ENCODE measurements around the gene CAMK1D.

CAMK1D gene

GRCh38 chr10:12499076-12499986 is 150.0 kb downstream of the CAMK1D start:
- DNase-seq (ENCODE audit: low read depth in 2 of 2): no peak

- no peak for DNase-seq (ENCODE audit: low read depth in 2 of 2)
Measured at GRCh38 chr10:12500381-12501303, 151.3 kb downstream of the CAMK1D start.

GRCh38 chr10:12501324-12501723 is 152.0 kb downstream of the CAMK1D start:
- DNase-seq (ENCODE audit: low read depth in 2 of 2): no peak

GRCh38 chr10:12501841-12502525 is 152.6 kb downstream of the CAMK1D start:
- no peak for DNase-seq (ENCODE audit: low read depth in 2 of 2)

- no peak for DNase-seq (ENCODE audit: low read depth in 2 of 2)
Measured at GRCh38 chr10:12502526-12503274, 153.4 kb downstream of the CAMK1D start.

- no peak for DNase-seq (ENCODE audit: low read depth in 2 of 2)
Measured at GRCh38 chr10:12503311-12503710, 154.0 kb downstream of the CAMK1D start.

- DNase-seq (ENCODE audit: low read depth in 2 of 2): no peak
Measured at GRCh38 chr10:12504176-12504575, 154.8 kb downstream of the CAMK1D start.

GRCh38 chr10:12504628-12505027 is 155.3 kb downstream of the CAMK1D start:
- no peak for DNase-seq (ENCODE audit: low read depth in 2 of 2)

GRCh38 chr10:12505683-12506082 is 156.3 kb downstream of the CAMK1D start:
- no peak for DNase-seq (ENCODE audit: low read depth in 2 of 2)

- DNase-seq (ENCODE audit: low read depth in 2 of 2): no peak
Measured at GRCh38 chr10:12507165-12507850, 158.0 kb downstream of the CAMK1D start.

GRCh38 chr10:12508165-12508564 is 158.8 kb downstream of the CAMK1D start:
- no peak for DNase-seq (ENCODE audit: low read depth in 2 of 2)

GRCh38 chr10:12509016-12509793 is 159.9 kb downstream of the CAMK1D start:
- DNase-seq (ENCODE audit: low read depth in 2 of 2): no peak

- DNase-seq (ENCODE audit: low read depth in 2 of 2): no peak
Measured at GRCh38 chr10:12509794-12510100, 160.4 kb downstream of the CAMK1D start.

GRCh38 chr10:12510501-12510941 is 161.2 kb downstream of the CAMK1D start:
- DNase-seq (ENCODE audit: low read depth in 2 of 2): no peak

GRCh38 chr10:12510984-12511383 is 161.6 kb downstream of the CAMK1D start:
- DNase-seq (ENCODE audit: low read depth in 2 of 2): no peak

GRCh38 chr10:12511651-12512050 is 162.3 kb downstream of the CAMK1D start:
- DNase-seq (ENCODE audit: low read depth in 2 of 2): no peak

- no peak for DNase-seq (ENCODE audit: low read depth in 2 of 2)
Measured at GRCh38 chr10:12512332-12513002, 163.1 kb downstream of the CAMK1D start.

- no peak for DNase-seq (ENCODE audit: low read depth in 2 of 2)
Measured at GRCh38 chr10:12513003-12513365, 163.6 kb downstream of the CAMK1D start.

Measured in activated CD4-positive, alpha-beta T cell treated with anti-CD3 and anti-CD28 coated beads for 24 hours (primary cell).